22Rv1 (cell line): Measurements from ENCODE around the gene ANHX.

Experiments used
- H3K27ac ChIP-seq: fragments of 450-650 bp; 2 replicates; pipeline ENCODE4 v1.5.1; 2017
- ZFX ChIP-seq: fragments of 450-650 bp; IDR thresholded peaks from 2 replicates; pipeline ENCODE4 v1.6.1; 2017; ENCODE audit warnings: antibody characterized with exemption, borderline replicate concordance
- TF ChIP-seq, protein P1 (sequence below): fragments of 450-650 bp; IDR thresholded peaks from 2 replicates; pipeline ENCODE4 v1.5.1; 2017; ENCODE audit warnings: mild to moderate bottlenecking

The ANHX gene

DNA sequence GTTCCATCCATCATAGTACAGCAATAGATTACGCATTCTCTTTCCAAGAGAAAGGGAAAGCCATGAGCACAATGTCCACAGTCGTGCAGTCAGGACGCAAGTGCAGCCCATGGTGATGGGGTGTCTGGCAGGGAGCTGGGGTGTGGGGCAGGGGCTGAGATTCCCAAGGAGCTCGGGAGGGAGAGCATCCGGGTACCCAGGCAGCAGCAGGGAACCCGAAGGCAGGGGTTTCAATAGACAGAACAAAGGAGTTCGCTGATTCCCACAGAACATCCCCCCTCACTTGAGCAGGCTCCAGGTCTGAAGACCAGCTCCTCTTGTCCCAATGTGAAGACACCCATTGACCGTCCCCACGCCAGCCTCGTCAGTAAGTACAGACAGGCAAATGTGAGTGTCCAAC lies 13.5 kb downstream of the ANHX start:
- TF ChIP-seq, protein P1, sequence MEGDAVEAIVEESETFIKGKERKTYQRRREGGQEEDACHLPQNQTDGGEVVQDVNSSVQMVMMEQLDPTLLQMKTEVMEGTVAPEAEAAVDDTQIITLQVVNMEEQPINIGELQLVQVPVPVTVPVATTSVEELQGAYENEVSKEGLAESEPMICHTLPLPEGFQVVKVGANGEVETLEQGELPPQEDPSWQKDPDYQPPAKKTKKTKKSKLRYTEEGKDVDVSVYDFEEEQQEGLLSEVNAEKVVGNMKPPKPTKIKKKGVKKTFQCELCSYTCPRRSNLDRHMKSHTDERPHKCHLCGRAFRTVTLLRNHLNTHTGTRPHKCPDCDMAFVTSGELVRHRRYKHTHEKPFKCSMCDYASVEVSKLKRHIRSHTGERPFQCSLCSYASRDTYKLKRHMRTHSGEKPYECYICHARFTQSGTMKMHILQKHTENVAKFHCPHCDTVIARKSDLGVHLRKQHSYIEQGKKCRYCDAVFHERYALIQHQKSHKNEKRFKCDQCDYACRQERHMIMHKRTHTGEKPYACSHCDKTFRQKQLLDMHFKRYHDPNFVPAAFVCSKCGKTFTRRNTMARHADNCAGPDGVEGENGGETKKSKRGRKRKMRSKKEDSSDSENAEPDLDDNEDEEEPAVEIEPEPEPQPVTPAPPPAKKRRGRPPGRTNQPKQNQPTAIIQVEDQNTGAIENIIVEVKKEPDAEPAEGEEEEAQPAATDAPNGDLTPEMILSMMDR = no peak
- TF ChIP-seq ZFX = no peak

GRCh38 chr12:133221241-133221640 lies 14.4 kb downstream of the ANHX start:
- H3K27ac ChIP-seq = no peak overlapping the region
- TF ChIP-seq, protein P1 = no peak
- TF ChIP-seq ZFX = no peak

More for the DNA sequence above, 13.5 kb downstream of the ANHX start:
- no peak overlapping the region for H3K27ac ChIP-seq

DNA sequence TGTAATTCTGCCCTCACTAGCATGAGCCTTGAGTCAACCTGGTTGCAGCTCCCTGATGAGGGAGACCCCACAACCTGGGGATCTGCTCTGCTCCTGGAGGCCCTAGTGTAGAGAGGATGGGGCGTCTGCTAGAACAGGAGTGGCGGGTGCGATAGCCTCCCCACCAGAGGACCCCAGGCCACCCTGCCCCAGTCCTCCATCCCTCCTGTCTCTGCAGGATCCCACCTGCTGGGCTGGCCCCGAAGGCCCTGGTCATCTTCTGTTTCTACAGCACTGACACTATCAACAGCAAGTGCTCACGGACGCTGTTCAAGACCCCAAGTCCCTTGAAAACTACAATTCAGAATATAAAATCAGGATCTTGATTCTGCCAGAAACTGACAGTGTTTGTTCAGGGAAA lies 15.2 kb downstream of the ANHX start:
- TF ChIP-seq, protein P1 = no peak
- TF ChIP-seq ZFX = no peak
- no peak overlapping the region for H3K27ac ChIP-seq

- TF ChIP-seq, protein P1 = no peak
- TF ChIP-seq ZFX = no peak
- no peak overlapping the region for H3K27ac ChIP-seq
These were observed 18.5 kb downstream of the ANHX start for GRCh38 chr12:133217219-133217618.

DNA sequence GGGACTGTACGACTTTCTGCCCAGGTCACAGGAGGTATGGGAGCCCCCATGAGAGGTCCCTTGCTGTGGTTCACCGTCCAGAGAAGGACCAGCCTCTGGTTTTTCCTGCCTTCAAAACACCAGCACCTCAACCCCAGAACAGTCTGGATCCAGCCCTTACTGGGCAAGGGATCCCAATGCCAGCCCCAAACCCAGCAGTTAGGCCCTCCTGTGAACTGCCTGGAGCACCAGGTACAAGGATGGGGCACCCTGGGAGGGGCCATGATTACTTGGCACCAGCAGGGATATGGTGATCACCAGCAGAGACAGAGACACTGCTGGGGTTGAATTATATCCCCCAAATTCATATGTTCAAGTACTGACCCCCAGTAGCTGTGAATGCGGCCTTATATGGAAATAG lies 20.0 kb downstream of the ANHX start:
- TF ChIP-seq, protein P1 = no peak
- TF ChIP-seq ZFX = no peak
- no peak overlapping the region for H3K27ac ChIP-seq

DNA sequence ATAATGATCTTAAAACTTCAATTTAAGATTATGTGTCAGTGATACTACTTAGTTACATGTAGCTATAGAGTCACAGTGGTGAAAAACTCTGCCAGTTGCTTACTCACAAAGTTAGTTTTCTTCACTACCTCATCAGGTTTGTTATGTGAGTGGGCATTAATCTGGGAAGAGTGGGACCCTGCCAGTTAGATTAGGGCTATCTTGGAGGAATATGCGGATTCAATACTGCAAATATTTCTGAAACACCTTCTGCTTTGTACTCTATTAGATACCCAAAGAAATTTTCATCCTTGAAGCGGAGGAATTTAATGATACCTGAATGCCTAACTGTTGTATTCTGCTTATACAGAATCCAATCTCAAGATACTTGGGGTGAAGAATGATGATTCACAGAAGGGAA lies 29.3 kb downstream of the ANHX start:
- TF ChIP-seq, protein P1 = no peak
- TF ChIP-seq ZFX = no peak
- no peak overlapping the region for H3K27ac ChIP-seq

- TF ChIP-seq, protein P1 = no peak
- TF ChIP-seq ZFX = no peak
- no peak overlapping the region for H3K27ac ChIP-seq
These were observed 31.4 kb downstream of the ANHX start for GRCh38 chr12:133204264-133204603.
